ENCODE measurements around the gene RIOX2. TPM values are rescaled to one million over a fixed set of nuclear protein-coding genes. Genes with fewer than 3 reads are reported as not detected.

RIOX2 gene
- polyA plus RNA-seq, 1 donor, result 24.6 TPM

GRCh38 chr3:97970956-97971620, 1.1 kb downstream of the RIOX2 start:
- WGBS (ENCODE audit: insufficient coverage, low lambda C conversion rate), result no CpG with 5 or more reads among the region's 9 CpGs
- H3K4me3 ChIP-seq (ENCODE audit: low read length), result peak overlapping the region; percentile 47
- no peak overlapping the region for H3K27ac ChIP-seq (ENCODE audit: low read length)
- DNase-seq, result no peak
- no peaks in the 10 kb centered on the region for H3K27me3 ChIP-seq (ENCODE audit: control insufficient read depth, insufficient read depth, low read length)
- peaks cover 11% of the 10 kb centered on the region for H3K4me1 ChIP-seq (ENCODE audit: control insufficient read depth, insufficient read depth, low read length)
- H3K9me3 ChIP-seq (ENCODE audit: control insufficient read depth, low read depth, low read length), result no peaks in the 10 kb centered on the region
- peaks cover 12% of the 10 kb centered on the region for H3K36me3 ChIP-seq (ENCODE audit: control insufficient read depth, insufficient read depth, low read length)

- Histone ChIP-seq H3K4me3 (ENCODE audit: low read length) (no peak overlapping the region), H3K4me1 (ENCODE audit: control insufficient read depth, insufficient read depth, low read length) (peaks cover 11% of the 10 kb centered on the region), H3K36me3 (ENCODE audit: control insufficient read depth, insufficient read depth, low read length) (peaks cover 15% of the 10 kb centered on the region), H3K9me3 (ENCODE audit: control insufficient read depth, low read depth, low read length) (no peaks in the 10 kb centered on the region), H3K27me3 (ENCODE audit: control insufficient read depth, insufficient read depth, low read length) (no peaks in the 10 kb centered on the region), H3K27ac (ENCODE audit: low read length) (no peak overlapping the region)
- DNase-seq, result no peak
- 80% methylated on average over 1 of the region's 1 CpG for WGBS (ENCODE audit: insufficient coverage, low lambda C conversion rate)
Observed at GRCh38 chr3:97970156-97970555, 2.1 kb downstream of the RIOX2 start.

- peaks cover 11% of the 10 kb centered on the region for H3K4me1 ChIP-seq (ENCODE audit: control insufficient read depth, insufficient read depth, low read length)
- DNase-seq, result no peak
- H3K9me3 ChIP-seq (ENCODE audit: control insufficient read depth, low read depth, low read length), result no peaks in the 10 kb centered on the region
- no CpG with 5 or more reads among the region's 5 CpGs for WGBS (ENCODE audit: insufficient coverage, low lambda C conversion rate)
- no peak overlapping the region for H3K27ac ChIP-seq (ENCODE audit: low read length)
- no peaks in the 10 kb centered on the region for H3K27me3 ChIP-seq (ENCODE audit: control insufficient read depth, insufficient read depth, low read length)
- peaks cover 15% of the 10 kb centered on the region for H3K36me3 ChIP-seq (ENCODE audit: control insufficient read depth, insufficient read depth, low read length)
- no peak overlapping the region for H3K4me3 ChIP-seq (ENCODE audit: low read length)
Observed at GRCh38 chr3:97969541-97969940, 2.7 kb downstream of the RIOX2 start.

GRCh38 chr3:97968376-97968775, 3.9 kb downstream of the RIOX2 start:
- no peaks in the 10 kb centered on the region for H3K27me3 ChIP-seq (ENCODE audit: control insufficient read depth, insufficient read depth, low read length)
- peaks cover 15% of the 10 kb centered on the region for H3K36me3 ChIP-seq (ENCODE audit: control insufficient read depth, insufficient read depth, low read length)
- peaks cover 11% of the 10 kb centered on the region for H3K4me1 ChIP-seq (ENCODE audit: control insufficient read depth, insufficient read depth, low read length)
- no peaks in the 10 kb centered on the region for H3K9me3 ChIP-seq (ENCODE audit: control insufficient read depth, low read depth, low read length)
- WGBS (ENCODE audit: insufficient coverage, low lambda C conversion rate), result no CpG with 5 or more reads among the region's 1 CpG
- DNase-seq, result no peak
- H3K4me3 ChIP-seq (ENCODE audit: low read length), result no peak overlapping the region
- H3K27ac ChIP-seq (ENCODE audit: low read length), result no peak overlapping the region

GRCh38 chr3:97967966-97968365, 4.3 kb downstream of the RIOX2 start:
- peaks cover 17% of the 10 kb centered on the region for H3K36me3 ChIP-seq (ENCODE audit: control insufficient read depth, insufficient read depth, low read length)
- no CpG with 5 or more reads among the region's 8 CpGs for WGBS (ENCODE audit: insufficient coverage, low lambda C conversion rate)
- H3K27ac ChIP-seq (ENCODE audit: low read length), result no peak overlapping the region
- no peak overlapping the region for H3K4me3 ChIP-seq (ENCODE audit: low read length)
- no peaks in the 10 kb centered on the region for H3K9me3 ChIP-seq (ENCODE audit: control insufficient read depth, low read depth, low read length)
- no peaks in the 10 kb centered on the region for H3K27me3 ChIP-seq (ENCODE audit: control insufficient read depth, insufficient read depth, low read length)
- no peak for DNase-seq
- H3K4me1 ChIP-seq (ENCODE audit: control insufficient read depth, insufficient read depth, low read length), result peaks cover 10% of the 10 kb centered on the region

- 100% methylated on average over 2 of the region's 8 CpGs for WGBS (ENCODE audit: insufficient coverage, low lambda C conversion rate)
- Histone ChIP-seq H3K9me3 (ENCODE audit: control insufficient read depth, low read depth, low read length) (no peaks in the 10 kb centered on the region), H3K4me3 (ENCODE audit: low read length) (no peak overlapping the region), H3K27ac (ENCODE audit: low read length) (no peak overlapping the region), H3K36me3 (ENCODE audit: control insufficient read depth, insufficient read depth, low read length) (peaks cover 31% of the 10 kb centered on the region), H3K4me1 (ENCODE audit: control insufficient read depth, insufficient read depth, low read length) (no peaks in the 10 kb centered on the region), H3K27me3 (ENCODE audit: control insufficient read depth, insufficient read depth, low read length) (no peaks in the 10 kb centered on the region)
- DNase-seq, result no peak
Observed at GRCh38 chr3:97960993-97961766, 11.1 kb downstream of the RIOX2 start.

GRCh38 chr3:97960551-97960950, 11.7 kb downstream of the RIOX2 start:
- DNase-seq, result no peak
- Histone ChIP-seq H3K27me3 (ENCODE audit: control insufficient read depth, insufficient read depth, low read length) (no peaks in the 10 kb centered on the region), H3K4me1 (ENCODE audit: control insufficient read depth, insufficient read depth, low read length) (no peaks in the 10 kb centered on the region), H3K4me3 (ENCODE audit: low read length) (no peak overlapping the region), H3K36me3 (ENCODE audit: control insufficient read depth, insufficient read depth, low read length) (peaks cover 28% of the 10 kb centered on the region), H3K9me3 (ENCODE audit: control insufficient read depth, low read depth, low read length) (no peaks in the 10 kb centered on the region), H3K27ac (ENCODE audit: low read length) (no peak overlapping the region)
- 92% methylated on average over 4 of the region's 5 CpGs for WGBS (ENCODE audit: insufficient coverage, low lambda C conversion rate)

- 100% methylated on average over 1 of the region's 5 CpGs for WGBS (ENCODE audit: insufficient coverage, low lambda C conversion rate)
- Histone ChIP-seq H3K4me1 (ENCODE audit: control insufficient read depth, insufficient read depth, low read length) (no peaks in the 10 kb centered on the region), H3K36me3 (ENCODE audit: control insufficient read depth, insufficient read depth, low read length) (peaks cover 32% of the 10 kb centered on the region), H3K27me3 (ENCODE audit: control insufficient read depth, insufficient read depth, low read length) (no peaks in the 10 kb centered on the region), H3K9me3 (ENCODE audit: control insufficient read depth, low read depth, low read length) (no peaks in the 10 kb centered on the region), H3K4me3 (ENCODE audit: low read length) (no peak overlapping the region), H3K27ac (ENCODE audit: low read length) (no peak overlapping the region)
- DNase-seq, result no peak
Observed at GRCh38 chr3:97959872-97960271, 12.4 kb downstream of the RIOX2 start.

GRCh38 chr3:97958796-97959195, 13.4 kb downstream of the RIOX2 start:
- no CpG with 5 or more reads among the region's 9 CpGs for WGBS (ENCODE audit: insufficient coverage, low lambda C conversion rate)
- no peak overlapping the region for H3K4me3 ChIP-seq (ENCODE audit: low read length)
- DNase-seq, result no peak
- H3K36me3 ChIP-seq (ENCODE audit: control insufficient read depth, insufficient read depth, low read length), result peaks cover 42% of the 10 kb centered on the region
- no peak overlapping the region for H3K27ac ChIP-seq (ENCODE audit: low read length)
- H3K4me1 ChIP-seq (ENCODE audit: control insufficient read depth, insufficient read depth, low read length), result no peaks in the 10 kb centered on the region
- no peaks in the 10 kb centered on the region for H3K27me3 ChIP-seq (ENCODE audit: control insufficient read depth, insufficient read depth, low read length)
- no peaks in the 10 kb centered on the region for H3K9me3 ChIP-seq (ENCODE audit: control insufficient read depth, low read depth, low read length)

- Histone ChIP-seq H3K4me3 (ENCODE audit: low read length) (no peak overlapping the region), H3K27ac (ENCODE audit: low read length) (no peak overlapping the region)
- no CpG with 5 or more reads among the region's 2 CpGs for WGBS (ENCODE audit: insufficient coverage, low lambda C conversion rate)
Observed at GRCh38 chr3:97958396-97958795, 13.8 kb downstream of the RIOX2 start.

More at GRCh38 chr3:97958396-97958795, 13.8 kb downstream of the RIOX2 start:
- Histone ChIP-seq H3K9me3 (ENCODE audit: control insufficient read depth, low read depth, low read length) (no peaks in the 10 kb centered on the region), H3K36me3 (ENCODE audit: control insufficient read depth, insufficient read depth, low read length) (peaks cover 45% of the 10 kb centered on the region), H3K27me3 (ENCODE audit: control insufficient read depth, insufficient read depth, low read length) (no peaks in the 10 kb centered on the region), H3K4me1 (ENCODE audit: control insufficient read depth, insufficient read depth, low read length) (no peaks in the 10 kb centered on the region)
- DNase-seq, result no peak

Measured in large intestine (tissue), 3 donors.